Raji (cell line): ENCODE results near the gene PDK2.

Source experiments
- POLR2A ChIP-seq: IDR thresholded peaks from 2 replicates; pipeline ENCODE4 v1.6.1; 2011; ENCODE audit warnings: low read depth, low read length, control low read depth; ENCODE audit not compliant: insufficient read depth

Gene PDK2

GRCh38 chr17:50100480-50100883 lies 5.3 kb downstream of the PDK2 start:
- TF ChIP-seq POLR2A = no peak

GRCh38 chr17:50100921-50101345 lies 5.8 kb downstream of the PDK2 start:
- no peak for TF ChIP-seq POLR2A

DNA sequence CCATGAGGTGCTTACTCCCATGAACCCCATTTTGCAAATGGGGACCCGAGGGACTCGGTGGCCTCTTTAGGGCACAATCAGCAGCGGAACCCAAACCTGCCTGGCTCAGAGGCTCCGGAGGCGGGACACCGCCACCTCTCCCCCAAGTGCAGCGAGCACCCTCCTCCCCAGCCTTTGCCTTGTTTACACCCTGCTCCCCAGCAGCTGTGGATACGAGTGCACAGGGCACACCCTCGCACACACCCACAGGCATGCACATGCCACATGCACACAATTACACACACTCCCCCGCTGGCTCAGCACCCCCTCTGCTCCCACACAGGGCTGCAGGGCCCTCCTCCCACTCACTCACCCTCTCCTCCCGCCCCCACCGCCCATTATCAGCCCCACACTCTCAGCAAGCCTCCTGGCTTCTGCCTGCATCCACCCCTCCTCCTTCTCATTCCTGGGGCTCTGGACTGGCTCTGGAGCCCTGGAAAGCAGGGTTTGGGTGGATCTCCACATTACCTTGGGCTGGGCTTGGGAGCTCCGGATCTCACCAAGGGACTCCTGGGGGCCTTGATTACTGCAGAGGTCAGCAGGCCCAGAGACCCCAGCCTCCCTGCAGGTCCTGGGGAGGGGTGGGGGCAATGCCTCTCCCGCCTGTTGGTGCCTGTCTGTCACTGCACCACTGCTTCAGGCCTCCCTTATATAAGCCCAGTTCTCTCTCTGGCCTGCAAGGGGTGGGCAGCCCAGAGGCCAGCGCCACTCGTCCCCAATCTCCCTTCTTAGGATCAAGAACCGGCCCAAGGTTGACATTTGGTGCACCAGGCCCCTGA lies 6.4 kb downstream of the PDK2 start:
- no peak for TF ChIP-seq POLR2A

GRCh38 chr17:50102164-50102991 lies 7.2 kb downstream of the PDK2 start:
- no peak for TF ChIP-seq POLR2A

GRCh38 chr17:50103252-50103651 lies 8.1 kb downstream of the PDK2 start:
- no peak for TF ChIP-seq POLR2A

DNA sequence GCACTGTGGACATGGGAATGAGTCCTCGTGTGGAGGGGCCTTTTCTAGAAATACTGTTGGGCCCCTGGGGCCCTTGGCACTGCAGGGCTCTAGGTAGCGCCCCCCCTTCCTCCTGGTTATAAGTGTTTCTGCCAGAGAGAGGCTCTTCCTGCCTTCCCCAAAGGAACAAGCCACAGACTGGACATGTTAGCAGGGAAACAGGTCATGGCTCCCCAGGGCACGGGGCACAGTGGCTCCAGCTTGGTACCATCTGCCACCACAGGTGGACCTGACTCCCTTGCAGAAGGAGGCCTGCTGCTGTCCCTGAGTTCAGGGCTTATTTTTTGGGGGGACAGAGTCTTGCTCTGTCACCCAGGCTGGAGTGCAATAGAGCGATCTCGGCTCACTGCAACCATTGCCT lies 8.8 kb downstream of the PDK2 start:
- TF ChIP-seq POLR2A = no peak

GRCh38 chr17:50105811-50106210 lies 10.7 kb downstream of the PDK2 start:
- no peak for TF ChIP-seq POLR2A

DNA sequence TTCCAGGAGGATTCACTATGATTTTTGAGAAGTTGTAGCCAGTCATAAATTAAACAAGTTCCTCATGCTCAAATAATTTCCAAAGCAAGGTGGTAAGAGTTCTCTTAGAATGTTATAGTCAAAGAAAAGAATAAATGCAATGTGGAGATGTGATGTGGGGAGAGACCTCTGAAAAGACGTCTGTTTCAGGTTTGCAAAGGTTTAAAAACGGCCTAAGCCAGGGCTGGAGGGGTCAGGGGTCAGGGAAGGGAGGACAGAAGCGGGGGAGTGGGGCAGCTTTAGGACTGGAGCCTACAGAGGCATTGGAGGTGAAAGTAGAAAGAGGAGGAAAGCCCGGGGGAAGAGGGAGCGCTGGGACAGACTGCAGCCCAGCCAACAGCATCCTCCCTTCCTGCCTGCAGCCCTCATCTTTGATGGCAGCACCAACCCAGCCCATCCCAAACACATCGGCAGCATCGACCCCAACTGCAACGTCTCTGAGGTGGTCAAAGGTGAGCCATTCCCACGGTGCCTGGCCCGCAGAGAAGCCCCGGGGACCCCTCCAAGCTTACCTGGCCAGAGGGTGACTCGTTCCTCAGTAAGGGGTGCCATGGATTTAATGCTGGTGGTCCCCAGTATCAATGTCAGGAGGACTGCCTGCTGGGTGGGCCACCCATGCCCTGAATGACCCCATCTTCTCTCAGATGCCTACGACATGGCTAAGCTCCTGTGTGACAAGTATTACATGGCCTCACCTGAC lies 11.4 kb downstream of the PDK2 start:
- no peak for TF ChIP-seq POLR2A

DNA sequence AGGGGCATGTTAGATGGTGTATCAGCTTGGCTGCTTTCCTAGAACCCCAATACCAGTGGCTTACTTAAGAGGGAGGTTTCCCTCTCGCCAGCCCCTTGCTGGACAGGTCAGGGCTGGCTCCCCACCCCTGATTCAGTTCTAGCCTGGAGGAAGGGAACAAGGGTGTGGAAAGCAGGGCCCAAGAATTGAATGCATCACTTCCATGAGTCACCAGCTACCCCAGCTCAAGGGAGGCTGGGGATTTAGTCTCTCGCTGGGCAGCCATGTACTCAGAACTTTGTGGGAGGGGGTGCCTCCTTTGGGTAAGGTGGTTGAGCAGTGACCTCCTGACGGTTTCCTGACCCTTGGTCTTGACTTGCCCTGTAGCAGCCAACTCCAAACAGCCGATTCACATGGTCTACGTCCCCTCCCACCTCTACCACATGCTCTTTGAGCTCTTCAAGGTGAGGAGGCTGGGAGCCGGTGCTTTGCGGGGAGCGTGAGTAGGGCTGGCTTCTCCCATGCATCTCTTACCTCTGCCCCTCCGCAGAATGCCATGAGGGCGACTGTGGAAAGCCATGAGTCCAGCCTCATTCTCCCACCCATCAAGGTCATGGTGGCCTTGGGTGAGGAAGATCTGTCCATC lies 12.8 kb downstream of the PDK2 start:
- no peak for TF ChIP-seq POLR2A

DNA sequence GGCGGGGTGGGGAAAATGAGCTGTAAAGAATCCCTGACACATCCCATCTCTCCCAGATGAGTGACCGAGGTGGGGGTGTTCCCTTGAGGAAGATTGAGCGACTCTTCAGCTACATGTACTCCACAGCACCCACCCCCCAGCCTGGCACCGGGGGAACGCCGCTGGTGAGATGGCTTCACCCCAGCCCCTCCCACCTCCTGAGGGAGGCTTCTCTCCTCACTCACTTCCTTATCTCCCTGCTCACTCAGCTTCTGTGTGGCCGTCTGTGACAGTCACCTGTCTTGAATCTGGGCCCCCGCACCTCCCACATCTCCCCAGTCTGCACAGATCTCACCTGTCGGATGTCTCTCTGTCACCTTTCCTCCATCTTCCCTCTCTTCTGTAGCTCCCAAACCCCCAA lies 13.4 kb downstream of the PDK2 start:
- no peak for TF ChIP-seq POLR2A

DNA sequence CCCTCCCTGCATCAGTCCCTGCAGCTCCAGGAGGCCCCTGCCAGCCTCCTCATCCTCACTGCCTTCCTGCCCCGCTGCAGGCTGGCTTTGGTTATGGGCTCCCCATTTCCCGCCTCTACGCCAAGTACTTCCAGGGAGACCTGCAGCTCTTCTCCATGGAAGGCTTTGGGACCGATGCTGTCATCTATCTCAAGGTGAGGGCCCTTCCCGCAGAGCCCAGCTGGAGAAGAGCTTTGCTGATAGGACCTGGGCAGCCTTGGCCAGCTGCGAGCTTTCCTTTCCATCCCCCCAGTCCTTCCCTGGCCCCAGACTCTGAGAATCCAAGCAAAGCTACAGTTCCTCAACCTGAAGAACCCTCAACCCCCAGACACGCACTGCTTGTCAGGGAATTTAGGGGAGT lies 14.1 kb downstream of the PDK2 start:
- no peak for TF ChIP-seq POLR2A

DNA sequence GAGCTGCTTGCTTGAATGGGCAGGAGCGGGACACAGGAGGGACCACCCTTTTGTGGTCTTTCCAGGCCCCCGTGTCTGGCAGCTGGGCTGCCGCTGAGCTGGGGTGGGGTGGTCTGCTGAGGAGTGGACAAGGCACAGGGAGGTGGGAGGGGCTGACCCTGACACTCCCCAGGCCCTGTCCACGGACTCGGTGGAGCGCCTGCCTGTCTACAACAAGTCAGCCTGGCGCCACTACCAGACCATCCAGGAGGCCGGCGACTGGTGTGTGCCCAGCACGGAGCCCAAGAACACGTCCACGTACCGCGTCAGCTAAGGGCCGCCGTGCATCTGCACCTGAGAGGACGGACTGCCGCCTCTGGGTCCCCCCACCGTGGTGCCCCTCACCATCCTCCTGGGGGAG lies 14.6 kb downstream of the PDK2 start:
- TF ChIP-seq POLR2A = no peak

DNA sequence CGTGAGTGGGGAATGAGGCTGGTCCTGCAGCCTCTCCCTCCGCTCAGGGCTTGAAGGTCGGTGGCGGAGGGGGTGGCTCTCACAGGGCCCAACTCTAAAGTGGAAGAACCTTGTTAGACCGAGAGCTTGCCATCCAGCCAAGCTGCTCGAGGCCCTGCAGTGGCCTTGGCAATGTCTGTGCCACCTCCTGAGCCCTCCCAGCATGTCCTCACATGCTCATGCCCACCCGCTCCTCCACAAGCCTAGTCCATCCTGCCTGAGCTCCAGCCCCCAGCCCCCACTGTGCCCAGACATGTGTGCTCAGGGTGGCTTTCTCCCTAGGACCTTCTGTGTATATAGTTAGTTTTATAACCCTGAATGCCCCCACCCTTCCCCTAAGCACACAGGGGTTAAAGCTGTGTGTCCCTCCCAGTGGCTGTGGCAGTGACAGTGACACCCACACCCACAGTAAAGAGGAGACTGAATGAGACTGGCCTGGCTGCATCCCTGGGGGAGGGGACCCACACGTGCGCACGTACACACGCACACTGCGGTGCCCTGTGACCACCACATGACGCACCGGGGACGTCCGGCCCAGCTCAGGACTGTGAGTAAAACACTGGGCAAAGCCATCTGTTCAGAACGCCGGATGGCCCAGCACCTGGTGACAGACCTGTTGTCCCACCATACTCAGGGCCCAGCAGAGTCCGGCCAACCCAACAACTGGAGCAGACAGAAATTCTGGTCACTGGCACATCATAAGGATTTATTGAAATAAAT lies 15.6 kb downstream of the PDK2 start:
- TF ChIP-seq POLR2A = no peak

DNA sequence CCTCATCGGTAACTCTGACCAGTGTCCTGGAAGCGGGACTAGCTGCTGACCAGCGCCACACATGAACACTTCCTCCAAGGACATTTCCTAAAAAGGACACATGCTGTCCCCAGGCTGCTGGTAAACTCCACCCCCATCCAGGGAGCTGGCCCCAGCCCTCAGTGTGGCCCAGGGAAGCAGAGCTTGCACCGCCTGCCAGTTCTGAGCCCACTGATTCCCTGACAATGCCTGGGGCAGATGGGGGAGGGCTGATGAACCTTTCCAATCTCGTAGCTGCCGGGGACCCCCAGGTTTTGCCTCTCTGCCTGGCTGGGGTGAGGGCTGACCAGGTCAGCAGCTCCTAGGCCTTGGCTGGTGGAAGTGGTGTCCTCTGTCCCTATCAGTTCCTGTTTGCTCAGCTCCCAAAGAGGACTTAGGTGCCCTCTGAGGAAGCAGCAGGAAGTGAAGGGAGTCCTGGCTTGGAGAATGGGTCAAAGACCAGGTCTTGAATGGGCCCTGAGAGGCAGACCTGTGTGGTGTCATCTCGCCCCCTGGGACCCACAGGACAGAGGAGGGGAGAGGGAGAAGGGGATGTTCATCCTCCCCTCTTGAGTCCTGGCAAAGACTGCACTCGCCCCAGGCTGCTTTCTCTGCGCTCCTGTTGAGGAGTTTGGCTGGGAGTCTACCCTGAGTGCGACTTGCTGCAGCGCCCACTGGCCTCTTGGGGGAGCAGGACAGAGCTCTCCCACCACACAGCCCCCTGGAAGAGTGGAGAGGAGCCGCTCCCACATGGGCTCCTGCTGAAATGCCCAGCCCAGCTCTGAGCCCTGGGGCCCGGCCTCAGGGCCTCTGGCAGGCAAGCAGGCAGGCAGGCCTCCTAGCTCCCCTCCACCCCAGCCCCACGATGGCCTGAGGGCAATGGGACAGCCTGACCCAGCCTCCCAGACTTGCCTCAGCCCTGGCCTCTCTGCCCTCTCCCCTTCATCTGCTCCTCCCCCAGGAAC lies 16.8 kb downstream of the PDK2 start:
- no peak for TF ChIP-seq POLR2A

DNA sequence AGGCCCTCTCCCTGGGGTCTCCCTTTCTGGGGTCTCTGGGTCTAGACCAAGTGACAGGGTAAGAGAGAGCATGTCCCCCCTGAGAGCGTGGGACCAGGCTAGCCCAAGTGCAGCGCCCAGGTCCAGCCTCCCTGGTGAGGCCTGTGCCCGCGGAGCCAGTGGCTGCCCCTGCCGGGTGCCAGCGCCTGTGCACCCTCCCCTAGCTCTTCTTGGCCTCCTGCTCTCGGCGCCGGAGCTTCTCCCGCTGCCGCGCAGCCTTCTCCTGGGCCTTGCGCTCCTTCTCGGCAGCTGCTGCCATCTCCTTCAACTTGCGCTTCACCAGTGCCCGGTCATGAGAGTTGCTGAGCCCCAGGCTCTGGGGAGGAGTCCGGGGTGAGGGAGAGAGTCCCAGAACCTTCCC lies 17.5 kb downstream of the PDK2 start:
- TF ChIP-seq POLR2A = no peak
